Measurements from ENCODE around the gene SRSF5.
"Not testable (repeated sequence)": the region's sequence is repeated elsewhere in the genome, so short reads cannot be mapped to it uniquely, and the experiment has no call there.

Gene SRSF5

DNA sequence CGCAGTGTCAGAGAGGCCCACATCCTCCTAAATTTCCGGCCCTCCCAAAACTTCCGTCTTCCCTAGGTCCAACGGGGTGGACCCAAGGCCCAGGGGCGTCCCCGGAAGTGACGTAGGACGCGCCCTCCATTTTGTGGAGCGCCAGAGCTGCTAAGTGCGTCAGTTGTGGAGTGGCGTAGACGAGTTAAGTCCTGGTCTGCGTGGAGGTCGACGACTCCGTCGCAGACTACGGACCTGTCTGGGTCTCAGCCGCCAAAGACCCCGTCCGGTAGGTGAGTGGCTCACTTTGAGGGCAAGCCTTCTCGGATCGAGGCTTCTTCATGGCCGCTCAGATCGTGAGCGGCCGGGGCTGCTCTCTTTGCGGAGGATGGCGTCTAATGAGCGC lies at the start of gene SRSF5:
Gene SRSF5, plus strand, starts transcription at position 159 of the 385 bp plus-strand sequence. CDS start 1,015 bp downstream, outside the sequence.
- H3K4me3 ChIP-seq (ENCODE audit: low read length), result peak within 1 kb of the TSS; percentile 91
- TF ChIP-seq, protein P1, sequence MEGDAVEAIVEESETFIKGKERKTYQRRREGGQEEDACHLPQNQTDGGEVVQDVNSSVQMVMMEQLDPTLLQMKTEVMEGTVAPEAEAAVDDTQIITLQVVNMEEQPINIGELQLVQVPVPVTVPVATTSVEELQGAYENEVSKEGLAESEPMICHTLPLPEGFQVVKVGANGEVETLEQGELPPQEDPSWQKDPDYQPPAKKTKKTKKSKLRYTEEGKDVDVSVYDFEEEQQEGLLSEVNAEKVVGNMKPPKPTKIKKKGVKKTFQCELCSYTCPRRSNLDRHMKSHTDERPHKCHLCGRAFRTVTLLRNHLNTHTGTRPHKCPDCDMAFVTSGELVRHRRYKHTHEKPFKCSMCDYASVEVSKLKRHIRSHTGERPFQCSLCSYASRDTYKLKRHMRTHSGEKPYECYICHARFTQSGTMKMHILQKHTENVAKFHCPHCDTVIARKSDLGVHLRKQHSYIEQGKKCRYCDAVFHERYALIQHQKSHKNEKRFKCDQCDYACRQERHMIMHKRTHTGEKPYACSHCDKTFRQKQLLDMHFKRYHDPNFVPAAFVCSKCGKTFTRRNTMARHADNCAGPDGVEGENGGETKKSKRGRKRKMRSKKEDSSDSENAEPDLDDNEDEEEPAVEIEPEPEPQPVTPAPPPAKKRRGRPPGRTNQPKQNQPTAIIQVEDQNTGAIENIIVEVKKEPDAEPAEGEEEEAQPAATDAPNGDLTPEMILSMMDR (conservative IDR thresholded peaks at IDR 0.05; ENCODE audit: low read depth, low read length), result no peak
- DNase-seq (ENCODE audit: low read depth), result peak; percentile 79

DNA sequence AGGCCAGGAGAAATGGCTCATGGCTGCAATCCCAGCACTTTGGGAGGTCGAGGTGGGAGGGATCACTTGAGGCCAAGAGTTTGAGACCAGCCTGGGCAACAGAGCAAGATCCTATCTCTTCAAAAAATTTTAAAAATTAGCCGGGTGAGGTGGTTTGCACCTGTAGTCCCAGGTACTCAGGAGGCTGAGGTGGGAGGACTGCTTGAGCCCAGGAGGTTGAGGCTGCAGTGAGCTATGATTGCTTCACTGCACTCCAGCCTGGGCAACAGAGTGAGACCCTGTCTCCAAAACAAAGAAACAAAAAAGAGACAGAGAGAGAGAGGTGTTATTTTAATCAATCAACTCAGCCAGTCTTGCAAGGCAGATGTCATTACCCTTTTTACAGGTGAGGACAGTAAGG lies 48.3 kb upstream of the SRSF5 start:
- not testable (repeated sequence) for H3K4me3 ChIP-seq (ENCODE audit: low read length); DNase-seq (ENCODE audit: low read depth)

GRCh38 chr14:69719501-69719951 lies 47.4 kb upstream of the SRSF5 start:
- TF ChIP-seq, protein P1 (conservative IDR thresholded peaks at IDR 0.05; ENCODE audit: low read depth, low read length), result no peak
- H3K4me3 ChIP-seq (ENCODE audit: low read length), result no peak overlapping the region
- no peak for DNase-seq (ENCODE audit: low read depth)

DNA sequence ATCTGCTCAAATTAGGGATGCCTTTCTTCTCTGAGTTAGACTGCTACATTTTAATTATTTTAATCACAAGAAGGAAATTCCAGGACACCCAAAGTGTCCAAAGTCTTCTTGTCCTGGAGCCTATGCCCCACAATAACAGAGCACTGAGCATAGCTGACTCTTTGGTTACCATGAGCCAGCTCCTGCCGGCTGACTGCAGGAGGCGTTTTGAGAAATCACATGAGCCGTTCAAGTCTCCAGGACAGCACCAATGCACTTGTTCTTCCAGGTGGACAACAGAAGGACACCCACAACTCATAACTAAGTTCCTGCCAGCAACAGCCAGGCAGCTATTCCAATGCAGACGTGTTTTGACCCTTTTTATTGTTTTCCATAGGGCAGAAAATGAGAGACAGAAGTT lies 46.0 kb upstream of the SRSF5 start:
- TF ChIP-seq, protein P1 (conservative IDR thresholded peaks at IDR 0.05; ENCODE audit: low read depth, low read length), result no peak
- H3K4me3 ChIP-seq (ENCODE audit: low read length), result no peak overlapping the region
- no peak for DNase-seq (ENCODE audit: low read depth)

DNA sequence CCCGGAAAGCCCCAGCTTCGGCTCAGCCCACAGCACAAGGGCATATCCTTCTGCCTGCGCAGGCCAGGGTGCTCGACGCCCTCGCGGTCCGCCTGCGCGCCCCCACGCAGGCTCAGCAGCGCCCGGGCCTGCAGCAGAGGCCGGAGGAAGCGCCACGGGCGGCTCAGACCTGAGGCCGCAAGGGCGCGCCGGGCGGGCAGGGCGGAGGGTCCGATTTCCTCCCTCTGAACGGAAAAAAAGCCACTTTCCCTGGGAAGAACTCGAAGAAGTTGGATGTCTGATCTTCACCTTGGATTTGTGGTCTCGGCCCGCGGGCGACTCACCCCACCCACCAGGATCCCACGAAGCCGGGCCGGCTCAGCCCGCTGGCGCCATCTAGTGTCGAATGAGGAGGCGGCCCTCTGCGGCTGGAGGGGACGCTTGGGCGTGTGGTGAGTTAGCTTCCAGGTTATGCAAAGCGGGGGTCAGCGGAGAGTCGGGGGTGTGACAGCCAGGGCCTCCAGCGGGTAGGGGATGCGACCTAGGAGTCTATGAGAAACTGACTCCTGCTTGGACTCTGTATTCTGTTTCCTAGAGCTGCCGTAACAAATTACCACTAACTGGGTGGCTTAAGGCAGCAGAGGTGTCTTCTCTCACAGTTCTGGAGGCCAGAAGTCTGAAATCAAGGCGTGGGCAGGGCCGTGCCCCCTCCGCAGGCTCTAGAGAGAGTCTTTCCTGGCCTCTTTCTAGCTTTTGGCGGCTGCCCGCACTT lies 40.0 kb upstream of the SRSF5 start:
- peak overlapping the region; percentile 38 for H3K4me3 ChIP-seq (ENCODE audit: low read length)
- DNase-seq (ENCODE audit: low read depth), result no peak
- TF ChIP-seq, protein P1 (conservative IDR thresholded peaks at IDR 0.05; ENCODE audit: low read depth, low read length), result peak; percentile 94

DNA sequence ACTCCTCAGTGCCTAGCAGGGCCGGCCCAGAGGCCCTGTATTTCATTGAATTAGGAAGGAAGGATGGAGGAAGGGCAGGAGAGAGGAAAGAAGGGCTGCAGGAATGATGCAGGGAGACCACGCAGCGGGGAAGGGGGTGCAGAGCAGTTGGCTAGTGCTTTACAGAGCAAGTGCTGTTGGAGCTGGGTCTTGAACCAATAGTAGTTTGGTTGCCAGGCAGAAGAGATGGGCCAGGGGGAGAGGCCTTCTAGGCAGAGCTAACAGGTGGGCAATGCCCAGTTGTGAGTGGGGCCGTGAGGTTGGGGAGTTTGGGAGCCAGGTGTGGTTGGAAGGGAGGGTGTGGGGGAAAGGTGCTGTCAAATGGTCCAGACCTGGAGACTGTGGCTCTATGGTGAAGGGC lies 39.1 kb upstream of the SRSF5 start:
- H3K4me3 ChIP-seq (ENCODE audit: low read length), result no peak overlapping the region
- DNase-seq (ENCODE audit: low read depth), result no peak
- TF ChIP-seq, protein P1 (conservative IDR thresholded peaks at IDR 0.05; ENCODE audit: low read depth, low read length), result no peak

DNA sequence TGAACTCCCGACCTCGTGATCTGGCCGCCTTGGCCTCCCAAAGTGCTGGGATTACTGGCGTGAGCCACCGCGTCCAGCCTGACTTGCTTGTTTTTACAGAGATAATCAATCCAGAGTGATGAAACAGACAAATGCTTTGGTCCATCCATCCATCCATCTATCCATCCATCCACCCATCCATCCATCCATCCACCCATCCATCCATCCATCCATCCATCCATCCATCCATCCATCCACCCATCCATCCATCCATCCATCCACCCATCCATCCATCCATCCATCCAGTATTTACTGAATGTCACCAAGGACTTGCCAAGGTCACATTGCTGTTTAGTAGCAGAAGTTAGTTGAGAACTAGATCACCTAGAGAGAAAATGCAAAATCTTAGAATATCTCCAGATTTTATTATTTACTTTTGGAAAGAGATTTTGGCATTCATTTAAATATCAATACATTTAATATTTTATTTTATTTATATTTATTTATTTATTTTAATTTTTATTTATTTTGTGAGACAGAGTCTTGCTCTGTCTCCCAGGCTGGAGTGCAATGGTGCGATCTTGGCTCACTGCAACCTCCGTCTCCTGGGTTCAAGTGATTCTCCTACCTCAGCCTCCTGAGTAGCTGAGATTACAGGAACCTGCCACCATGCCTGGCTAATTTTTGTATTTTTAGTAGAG lies 34.9 kb upstream of the SRSF5 start:
- DNase-seq (ENCODE audit: low read depth); H3K4me3 ChIP-seq (ENCODE audit: low read length): not testable (repeated sequence)

GRCh38 chr14:69736405-69736804 lies 30.5 kb upstream of the SRSF5 start:
- not testable (repeated sequence) for DNase-seq (ENCODE audit: low read depth); H3K4me3 ChIP-seq (ENCODE audit: low read length)
